K562 (cell line): ENCODE results near the gene EBNA1BP2. TPM values are rescaled to one million over a fixed set of nuclear protein-coding genes. Genes with fewer than 3 reads are reported as not detected.

Experiments
- ATAC-seq: fragments of 200-7000 bp; cut with Tn5 transposase; 3 replicates; pipeline ENCODE4 v1.9.1; 2020; ENCODE audit warnings: moderate library complexity
- BruUV-seq: library from RNA; stranded (reverse); fragments of 400-500 nt; replicated peaks from 2 replicates; lab custom pipeline; 2021; lab: Mats Ljungman, UMichigan
- CTCF ChIA-PET: fragments of 300-600 bp; formaldehyde crosslinking; extraction: SDS; loops from one replicate; lab custom pipeline; 2021; ENCODE audit warnings: low intra/inter-chr PET ratio; lab: Yijun Ruan, JAX
- POLR2A ChIA-PET: fragments of 300-600, 350-650 bp; sonication (Branson Sonifier 250); formaldehyde crosslinking; extraction: SDS; loops from one replicate; lab custom pipeline; 2021; ENCODE audit warnings: antibody characterized with exemption, inconsistent platforms; lab: Yijun Ruan, JAX
- DNase-seq, 4 experiments: peaks; one replicate each; pipeline versions ENCODE4 v3.0.0 to v3.0.0-alpha.2; 2011 to 2018; ENCODE audit warnings: low spot score in 3 of 4, mixed read lengths in 3 of 4; ENCODE audit errors: extremely low read depth in 1 of 4
- FAIRE-seq: peaks from 2 replicates; lab custom pipeline; 2011; peaks lifted over from hg19 to GRCh38; lab: Jason Lieb, UNC
- H2AFZ ChIP-seq: 2 replicates; pipeline ENCODE4 v1.6.0; 2011; ENCODE audit warnings: low read depth, low read length, control low read depth, inconsistent platforms
- H3K27ac ChIP-seq: fragments of 200-600 bp; 3 replicates; pipeline ENCODE4 v1.8.0; 2011; ENCODE audit warnings: low read depth, mild to moderate bottlenecking, control low read depth, inconsistent platforms, low read length, moderate library complexity, mixed read lengths; ENCODE audit errors: extremely low read depth
- H3K27me3 ChIP-seq, 2 experiments: fragments of 300-600 bp in 1 of 2; 2 replicates in 1 of 2; 3 replicates in 1 of 2; pipeline versions ENCODE4 v1.6.0 to v1.8.0; 2011; ENCODE audit warnings: inconsistent platforms in 2 of 2, low read length in 2 of 2, mild to moderate bottlenecking in 1 of 2, mixed read lengths in 1 of 2, moderate library complexity in 1 of 2; ENCODE audit not compliant: control insufficient read depth in 2 of 2, insufficient read depth in 2 of 2
- H3K36me3 ChIP-seq: fragments of 300-600 bp; 3 replicates; pipeline ENCODE4 v1.8.0; 2011; ENCODE audit warnings: mild to moderate bottlenecking, low read length, inconsistent platforms; ENCODE audit not compliant: control insufficient read depth, insufficient read depth
- H3K4me1 ChIP-seq, 2 experiments: fragments of 200-600 bp in 1 of 2; replicated peaks in 1 of 2; 2 replicates in 1 of 2; 3 replicates in 1 of 2; pipeline versions ENCODE4 v1.5.1 to v1.8.0; 2011; ENCODE audit warnings: inconsistent platforms in 2 of 2, low read length in 2 of 2, mild to moderate bottlenecking in 1 of 2, mixed read lengths in 1 of 2, moderate library complexity in 1 of 2; ENCODE audit not compliant: control insufficient read depth in 2 of 2, insufficient read depth in 2 of 2
- H3K4me2 ChIP-seq: 2 replicates; pipeline ENCODE4 v1.6.1; 2011; ENCODE audit warnings: low read length, control low read depth, inconsistent platforms, mixed read lengths; ENCODE audit not compliant: insufficient read depth
- H3K4me3 ChIP-seq: fragments of 200-600 bp; sonication (generic), shearing (Covaris generic); 2 replicates; pipeline ENCODE4 v1.5.1; 2016; ENCODE audit warnings: control low read depth, inconsistent platforms
- H3K79me2 ChIP-seq: fragments of 200-600 bp; 3 replicates; pipeline ENCODE4 v1.8.0; 2011; ENCODE audit warnings: low read length, inconsistent platforms; ENCODE audit not compliant: control insufficient read depth, insufficient read depth
- H3K9ac ChIP-seq, 2 experiments: 2 replicates each; pipeline versions ENCODE4 v1.6.0 to v1.6.1; 2011; ENCODE audit warnings: low read depth in 2 of 2, low read length in 2 of 2, control low read depth in 1 of 2, inconsistent platforms in 1 of 2, mild to moderate bottlenecking in 1 of 2, mixed read lengths in 1 of 2; ENCODE audit not compliant: insufficient read depth in 1 of 2
- H3K9me1 ChIP-seq: one replicate; pipeline ENCODE4 v1.6.0; 2011; ENCODE audit warnings: inconsistent platforms, mild to moderate bottlenecking, low read length, moderate library complexity; ENCODE audit not compliant: control insufficient read depth, insufficient read depth
- H3K9me3 ChIP-seq: replicated peaks from 2 replicates; pipeline ENCODE4 v1.5.1; 2011; ENCODE audit warnings: low read depth, low read length, inconsistent platforms; ENCODE audit not compliant: control insufficient read depth, insufficient read depth
- H4K20me1 ChIP-seq: replicated peaks from 2 replicates; pipeline ENCODE4 v1.6.1; 2011; ENCODE audit warnings: low read length, inconsistent platforms, mixed read lengths; ENCODE audit not compliant: control insufficient read depth, insufficient read depth
- CBFB ChIP-seq: sonication (generic); formaldehyde crosslinking; IDR thresholded peaks from 2 replicates; pipeline ENCODE4 v1.4.0; 2020; ENCODE audit warnings: mild to moderate bottlenecking, missing genetic modification reagents
- GABPB2 ChIP-seq: fragments of 250-450 bp; sonication (Bioruptor Pico); conservative IDR thresholded peaks from 2 replicates; pipeline ENCODE4 v1.5.1; 2021; ENCODE audit warnings: mild to moderate bottlenecking
- HOXB6 ChIP-seq: fragments of 250-450 bp; sonication (Bioruptor Pico); IDR thresholded peaks from 2 replicates; pipeline ENCODE4 v1.5.1; 2022; ENCODE audit warnings: mild to moderate bottlenecking, borderline replicate concordance
- ILK ChIP-seq: fragments of 450-650 bp; IDR thresholded peaks from 2 replicates; pipeline ENCODE4 v1.6.1; 2016; ENCODE audit warnings: missing genetic modification characterization, low read depth, mild to moderate bottlenecking, missing compliant biosample characterization, moderate library complexity, borderline replicate concordance
- MAFG ChIP-seq: fragments of 450-650 bp; conservative IDR thresholded peaks from 2 replicates; pipeline ENCODE4 v1.6.1; 2016; ENCODE audit warnings: missing genetic modification characterization, missing compliant biosample characterization
- NEUROD1 ChIP-seq: fragments of 150-350 bp; IDR thresholded peaks from 2 replicates; pipeline ENCODE4 v1.6.1; 2014; ENCODE audit warnings: borderline replicate concordance, low read length, low read depth; ENCODE audit not compliant: partially characterized antibody
- PHB ChIP-seq: fragments of 250-450 bp; sonication (Bioruptor Pico); IDR thresholded peaks from 2 replicates; pipeline ENCODE4 v1.5.0; 2021
- TRIM24 ChIP-seq, 2 experiments: fragments of 450-650 bp; IDR thresholded peaks; 2 replicates each; pipeline ENCODE4 v1.6.1; 2016
- ZBTB1 ChIP-seq: sonication (generic); formaldehyde crosslinking; IDR thresholded peaks from 2 replicates; pipeline ENCODE4 v1.8.1; 2023; ENCODE audit warnings: missing genetic modification reagents, low read depth, mild to moderate bottlenecking, borderline replicate concordance
- ZBTB17 ChIP-seq: fragments of 450-650 bp; formaldehyde crosslinking; IDR thresholded peaks from 2 replicates; pipeline ENCODE4 v1.4.0; 2020; ENCODE audit warnings: mild to moderate bottlenecking
- ZNF780A ChIP-seq: fragments of 250-450 bp; sonication (Bioruptor Pico); IDR thresholded peaks from 2 replicates; pipeline ENCODE4 v1.5.0; 2021; ENCODE audit warnings: mild to moderate bottlenecking
- WGBS: fragments of 100-300 bp; shearing (Covaris generic); methylation state at CpG from one replicate; pipeline ENCODE4 v1.1.6; 2016; ENCODE audit warnings: low coverage, mixed read lengths; ENCODE audit not compliant: insufficient coverage; ENCODE audit errors: missing lambda C conversion rate; 5-methylcytosine and 5-hydroxymethylcytosine counted together
- in situ Hi-C: fragments of 300-500 bp; cut with MboI; formaldehyde crosslinking; loops from 4 replicates; pipeline ENCODE4 v1.15.0; 2018; ENCODE audit warnings: inconsistent platforms, mixed read lengths
- intact Hi-C: fragments of 100-400 bp; cut with micrococcal nuclease; formaldehyde crosslinking; loops from 2 replicates; pipeline ENCODE4 v1.14.2; 2022
- polyA plus RNA-seq, 8 experiments: library from polyadenylated mRNA; depleted of rRNA in 4 of 8; stranded (reverse) in 5 of 8; unstranded in 3 of 8; fragments of >200 nt; fragmentation: Nextera tagmentation in 2 of 8; fragmentation: Illumina TruSeq in 1 of 8; extraction: Ambion mirVana in 2 of 8; extraction: Trizol in 1 of 8; gene quantifications; 2 replicates each; pipeline versions ENCODE4 v1.2.1 to v1.2.3, GENCODE V29; 2011 to 2014; ENCODE audit warnings: inconsistent platforms in 1 of 8, missing spikeins in 1 of 8
- total RNA-seq, 7 experiments: library from RNA; depleted of rRNA in 6 of 7; stranded (reverse); fragments of >200 nt in 6 of 7; fragmentation: Illumina TruSeq in 2 of 7; extraction: Trizol in 2 of 7; gene quantifications; 2 replicates each; pipeline versions ENCODE4 v1.2.1 to v1.2.3, GENCODE V29; 2011 to 2021; ENCODE audit warnings: low replicate concordance in 1 of 7
- TF ChIP-seq, protein P1 (sequence below): fragments of 150-350 bp; conservative IDR thresholded peaks from 2 replicates; pipeline ENCODE4 v1.6.1; 2014; ENCODE audit warnings: low read length
- TF ChIP-seq, protein P2 (sequence below), 2 experiments: IDR thresholded peaks in 1 of 2; conservative IDR thresholded peaks in 1 of 2; 2 replicates each; pipeline ENCODE4 v1.6.1; 2016; ENCODE audit warnings: low read depth in 2 of 2, mild to moderate bottlenecking in 1 of 2, missing compliant biosample characterization in 1 of 2, missing genetic modification characterization in 1 of 2, moderate library complexity in 1 of 2
- TF ChIP-seq, protein P3 (sequence below), 2 experiments: fragments of 250-450 bp in 1 of 2; fragments of 450-650 bp in 1 of 2; sonication (Bioruptor Pico) in 1 of 2; IDR thresholded peaks; 2 replicates each; pipeline versions ENCODE4 v1.6.1 to v1.8.0; 2016 to 2021; ENCODE audit warnings: mild to moderate bottlenecking in 2 of 2, moderate library complexity in 2 of 2, missing compliant biosample characterization in 1 of 2, missing genetic modification characterization in 1 of 2

EBNA1BP2 gene
- total and polyA plus RNA-seq, 9 of the 15 experiments (the other 6 are each of a cell fraction or from before 2014, with no cell fraction given): 95.2 to 349 (median 249) TPM

DNA sequence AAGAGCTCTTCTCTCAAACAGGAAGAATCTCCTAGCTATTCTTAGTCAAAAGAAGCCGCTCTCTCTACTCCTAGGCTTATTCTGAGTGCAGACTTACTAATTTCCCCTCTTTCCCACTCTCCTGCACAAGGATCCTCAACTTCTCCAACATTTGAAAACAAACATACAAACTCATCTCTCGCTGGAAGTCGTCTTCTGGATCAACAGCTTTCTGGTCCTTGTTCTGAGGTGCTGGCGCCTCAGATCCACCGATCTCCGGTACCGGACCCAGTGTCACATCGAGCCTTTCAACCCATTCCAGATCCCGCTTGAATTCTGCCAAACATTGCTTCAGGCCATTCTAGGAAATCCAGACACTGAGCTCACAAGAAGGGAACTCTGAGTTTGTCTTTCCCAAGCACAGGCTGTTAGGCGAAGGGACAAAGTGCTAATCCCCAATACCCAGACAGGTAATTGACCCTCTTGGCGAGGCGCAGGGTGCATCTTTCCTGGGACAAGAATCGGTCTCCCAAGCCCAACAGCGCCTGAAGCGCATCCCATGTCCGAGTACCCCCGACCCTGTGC lies 696 bp downstream of the EBNA1BP2 start:
- no peaks in the 10 kb centered on the region; the same call in 1 of the 2 replicates for H3K9me3 ChIP-seq
- H3K9ac ChIP-seq: peak overlapping the region; percentile 84 to 97
- peaks cover 4 to 6% of the 10 kb centered on the region in 2 experiments; a peak in 2 of 5 replicates for H3K27me3 ChIP-seq
- no peaks in the 10 kb centered on the region for H4K20me1 ChIP-seq
- FAIRE-seq (no peak), ATAC-seq (no peak), DNase-seq (peak in 1 of 4 experiments; percentile 19)
- H3K36me3 ChIP-seq: peaks cover 46% of the 10 kb centered on the region
- H3K4me2 ChIP-seq: peak overlapping the region; percentile 98
- peak overlapping the region; percentile 83 for H3K4me3 ChIP-seq
- H3K27ac ChIP-seq: peak overlapping the region; percentile 76
- H3K4me1 ChIP-seq: peaks cover 8 to 10% of the 10 kb centered on the region in 2 experiments; a peak in 4 of 5 replicates
- in situ Hi-C loops: no loop called here
- 2% methylated on average over 17 of the region's 17 CpGs for WGBS
- H2AFZ ChIP-seq: peak overlapping the region; percentile 90
- intact Hi-C loops: no loop called here
- ChIA-PET CTCF (no interaction called here), POLR2A (interaction anchor here (0.6 to 2.6 kb wide), 12 partner anchors 9 to 859 kb away, joined by 3 to 21 read pairs (median 3); no protein-coding TSS in a partner anchor)
- no peaks in the 10 kb centered on the region for H3K9me1 ChIP-seq
- H3K79me2 ChIP-seq: peaks cover 26% of the 10 kb centered on the region
- no TSS peak for BruUV-seq
- TF ChIP-seq NEUROD1 (no peak), ZBTB17 (CRISPR knock-in tag) (0 out of 2 replicates have a peak, but pooled peaks have one; percentile 4), CBFB (CRISPR knock-in tag) (peak; percentile 23; the same call in 1 of the 2 replicates), ZBTB1 (CRISPR knock-in tag) (0 out of 2 replicates have a peak, but pooled peaks have one; percentile 9), HOXB6 (CRISPR knock-in tag) (no peak), TRIM24 (IDR thresholded peaks at IDR 0.05) (no peak), MAFG (tag) (no peak), ZNF780A (no peak), GABPB2 (CRISPR knock-in tag) (no peak), PHB (CRISPR knock-in tag) (no peak), ILK (tag) (no peak)
- TF ChIP-seq, protein P1, sequence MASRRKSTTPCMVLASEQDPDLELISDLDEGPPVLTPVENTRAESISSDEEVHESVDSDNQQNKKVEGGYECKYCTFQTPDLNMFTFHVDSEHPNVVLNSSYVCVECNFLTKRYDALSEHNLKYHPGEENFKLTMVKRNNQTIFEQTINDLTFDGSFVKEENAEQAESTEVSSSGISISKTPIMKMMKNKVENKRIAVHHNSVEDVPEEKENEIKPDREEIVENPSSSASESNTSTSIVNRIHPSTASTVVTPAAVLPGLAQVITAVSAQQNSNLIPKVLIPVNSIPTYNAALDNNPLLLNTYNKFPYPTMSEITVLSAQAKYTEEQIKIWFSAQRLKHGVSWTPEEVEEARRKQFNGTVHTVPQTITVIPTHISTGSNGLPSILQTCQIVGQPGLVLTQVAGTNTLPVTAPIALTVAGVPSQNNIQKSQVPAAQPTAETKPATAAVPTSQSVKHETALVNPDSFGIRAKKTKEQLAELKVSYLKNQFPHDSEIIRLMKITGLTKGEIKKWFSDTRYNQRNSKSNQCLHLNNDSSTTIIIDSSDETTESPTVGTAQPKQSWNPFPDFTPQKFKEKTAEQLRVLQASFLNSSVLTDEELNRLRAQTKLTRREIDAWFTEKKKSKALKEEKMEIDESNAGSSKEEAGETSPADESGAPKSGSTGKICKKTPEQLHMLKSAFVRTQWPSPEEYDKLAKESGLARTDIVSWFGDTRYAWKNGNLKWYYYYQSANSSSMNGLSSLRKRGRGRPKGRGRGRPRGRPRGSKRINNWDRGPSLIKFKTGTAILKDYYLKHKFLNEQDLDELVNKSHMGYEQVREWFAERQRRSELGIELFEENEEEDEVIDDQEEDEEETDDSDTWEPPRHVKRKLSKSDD: no peak
- TF ChIP-seq, protein P2, sequence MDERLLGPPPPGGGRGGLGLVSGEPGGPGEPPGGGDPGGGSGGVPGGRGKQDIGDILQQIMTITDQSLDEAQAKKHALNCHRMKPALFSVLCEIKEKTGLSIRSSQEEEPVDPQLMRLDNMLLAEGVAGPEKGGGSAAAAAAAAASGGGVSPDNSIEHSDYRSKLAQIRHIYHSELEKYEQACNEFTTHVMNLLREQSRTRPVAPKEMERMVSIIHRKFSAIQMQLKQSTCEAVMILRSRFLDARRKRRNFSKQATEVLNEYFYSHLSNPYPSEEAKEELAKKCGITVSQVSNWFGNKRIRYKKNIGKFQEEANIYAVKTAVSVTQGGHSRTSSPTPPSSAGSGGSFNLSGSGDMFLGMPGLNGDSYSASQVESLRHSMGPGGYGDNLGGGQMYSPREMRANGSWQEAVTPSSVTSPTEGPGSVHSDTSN (CRISPR knock-in tag; IDR thresholded peaks at IDR 0.05; ENCODE audit: low read depth): no peak
- TF ChIP-seq, protein P2 (tag; conservative IDR thresholded peaks at IDR 0.05; ENCODE audit: low read depth): no peak
- TF ChIP-seq, protein P3, sequence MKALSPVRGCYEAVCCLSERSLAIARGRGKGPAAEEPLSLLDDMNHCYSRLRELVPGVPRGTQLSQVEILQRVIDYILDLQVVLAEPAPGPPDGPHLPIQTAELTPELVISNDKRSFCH (CRISPR knock-in tag; IDR thresholded peaks at IDR 0.05): no peak
- TF ChIP-seq, protein P3 (tag; IDR thresholded peaks at IDR 0.05): no peak
